Measurements from ENCODE around the gene IRF9.

Gene IRF9, protein sequence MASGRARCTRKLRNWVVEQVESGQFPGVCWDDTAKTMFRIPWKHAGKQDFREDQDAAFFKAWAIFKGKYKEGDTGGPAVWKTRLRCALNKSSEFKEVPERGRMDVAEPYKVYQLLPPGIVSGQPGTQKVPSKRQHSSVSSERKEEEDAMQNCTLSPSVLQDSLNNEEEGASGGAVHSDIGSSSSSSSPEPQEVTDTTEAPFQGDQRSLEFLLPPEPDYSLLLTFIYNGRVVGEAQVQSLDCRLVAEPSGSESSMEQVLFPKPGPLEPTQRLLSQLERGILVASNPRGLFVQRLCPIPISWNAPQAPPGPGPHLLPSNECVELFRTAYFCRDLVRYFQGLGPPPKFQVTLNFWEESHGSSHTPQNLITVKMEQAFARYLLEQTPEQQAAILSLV

DNA sequence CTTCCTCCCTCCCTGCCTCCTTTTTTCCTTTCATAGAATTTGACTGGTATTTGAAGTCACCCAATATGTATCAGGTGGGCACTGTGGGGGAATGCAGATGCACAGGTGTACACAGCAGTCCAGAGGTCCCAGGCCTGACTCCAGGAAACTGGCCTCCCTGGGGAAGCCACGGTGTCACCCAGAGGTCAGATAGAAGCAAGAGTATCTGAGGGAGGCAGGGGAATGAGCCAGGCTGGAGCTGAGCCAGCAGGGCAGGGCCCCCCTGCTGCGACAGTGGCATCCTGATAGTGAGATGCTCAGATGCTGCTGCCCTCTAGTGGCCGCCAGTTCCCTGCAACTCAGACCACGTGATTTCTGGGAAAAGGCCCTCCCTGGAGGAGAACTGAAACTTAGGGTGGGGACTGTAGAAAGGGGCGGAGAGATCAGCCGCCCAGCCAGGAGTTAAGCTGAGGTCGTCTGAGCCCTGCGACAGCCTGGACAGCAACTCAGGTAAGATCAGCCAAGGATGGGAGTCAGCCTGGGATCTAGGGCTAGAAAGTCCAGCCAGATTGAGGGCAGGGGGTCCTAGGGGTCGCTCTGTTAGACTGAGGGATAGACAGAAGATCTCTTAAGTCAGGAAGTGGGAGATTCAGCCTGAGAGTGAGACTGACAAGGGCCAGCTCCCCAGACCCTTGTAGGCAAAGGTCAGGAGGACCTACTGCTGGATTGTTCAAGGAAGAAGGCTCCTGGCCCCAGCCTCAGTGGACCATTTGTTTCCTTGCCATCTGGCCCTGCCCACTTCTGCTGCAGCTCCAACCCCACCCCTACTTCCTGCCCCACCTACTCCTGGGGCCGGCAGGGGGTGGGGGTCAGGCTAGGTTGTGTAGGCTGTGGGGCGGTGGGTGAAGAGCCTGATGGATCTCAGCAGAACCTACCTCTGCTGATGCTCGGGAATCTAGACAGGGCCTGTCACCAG lies at the start of gene IRF9:
Gene IRF9, plus strand, starts transcription at position 416 of the 955 bp plus-strand sequence. CDS start 880 bp downstream, outside the sequence.
- DNase-seq = peak; percentile 96 to 98 (median 97)

DNA sequence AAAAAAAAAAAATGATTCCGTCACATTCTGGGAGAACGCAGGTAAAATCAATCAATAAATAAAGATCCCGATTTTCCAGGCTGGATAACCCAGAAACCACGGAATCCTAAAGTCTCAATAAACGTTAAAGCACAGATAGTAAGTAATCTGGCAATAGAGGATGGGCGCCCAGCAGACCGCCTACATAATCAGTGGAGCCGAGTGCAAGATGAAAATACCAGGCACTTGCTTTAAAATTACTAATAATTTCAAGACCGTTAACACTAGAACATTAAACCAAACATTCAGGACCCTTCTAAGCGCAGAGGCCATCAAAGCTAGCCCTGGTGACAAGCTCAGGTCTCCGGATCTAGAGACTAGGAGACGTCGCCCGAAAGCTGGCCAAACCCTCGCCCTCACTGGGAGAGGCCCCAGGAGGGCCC lies 47.7 kb upstream of the IRF9 start:
- DNase-seq = peak in 1 of 4 experiments; percentile 47

DNA sequence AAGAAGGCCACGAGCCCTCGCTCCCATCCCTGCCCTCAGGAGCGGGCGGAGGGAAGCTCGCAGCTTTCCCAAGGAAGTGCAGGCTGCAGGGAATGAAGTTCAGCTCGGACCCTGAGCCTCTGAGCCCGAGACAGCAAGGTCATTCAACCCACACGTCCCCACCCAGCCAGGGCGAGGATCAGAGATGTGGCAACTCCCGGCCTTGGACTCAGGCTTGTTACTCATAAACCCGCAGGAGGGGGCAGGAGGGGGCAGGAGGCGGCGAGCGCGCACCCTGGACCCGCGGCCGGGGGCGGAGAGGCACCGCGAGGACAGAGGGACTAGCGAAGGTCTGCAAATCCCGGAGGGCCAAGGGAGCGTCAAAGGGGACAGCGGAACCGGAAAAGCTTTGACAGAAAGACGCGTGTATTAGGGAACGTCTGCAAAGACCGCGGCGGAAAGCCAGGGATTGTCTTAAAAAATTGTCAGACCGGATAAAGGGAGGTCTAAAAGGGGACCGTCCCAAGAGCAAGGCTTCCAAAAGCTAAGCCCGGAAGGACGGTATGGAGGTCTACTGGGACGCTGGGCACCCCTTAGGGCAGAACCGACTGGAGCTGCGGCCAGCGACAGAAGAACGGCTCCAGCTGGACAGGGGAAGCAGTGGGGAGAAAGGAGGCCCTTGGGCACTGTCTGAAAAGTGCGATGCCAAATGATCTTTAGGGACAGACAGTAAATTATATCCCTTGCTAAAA lies 47.1 kb upstream of the IRF9 start:
- DNase-seq = peak; percentile 57 to 72 (median 64)

DNA sequence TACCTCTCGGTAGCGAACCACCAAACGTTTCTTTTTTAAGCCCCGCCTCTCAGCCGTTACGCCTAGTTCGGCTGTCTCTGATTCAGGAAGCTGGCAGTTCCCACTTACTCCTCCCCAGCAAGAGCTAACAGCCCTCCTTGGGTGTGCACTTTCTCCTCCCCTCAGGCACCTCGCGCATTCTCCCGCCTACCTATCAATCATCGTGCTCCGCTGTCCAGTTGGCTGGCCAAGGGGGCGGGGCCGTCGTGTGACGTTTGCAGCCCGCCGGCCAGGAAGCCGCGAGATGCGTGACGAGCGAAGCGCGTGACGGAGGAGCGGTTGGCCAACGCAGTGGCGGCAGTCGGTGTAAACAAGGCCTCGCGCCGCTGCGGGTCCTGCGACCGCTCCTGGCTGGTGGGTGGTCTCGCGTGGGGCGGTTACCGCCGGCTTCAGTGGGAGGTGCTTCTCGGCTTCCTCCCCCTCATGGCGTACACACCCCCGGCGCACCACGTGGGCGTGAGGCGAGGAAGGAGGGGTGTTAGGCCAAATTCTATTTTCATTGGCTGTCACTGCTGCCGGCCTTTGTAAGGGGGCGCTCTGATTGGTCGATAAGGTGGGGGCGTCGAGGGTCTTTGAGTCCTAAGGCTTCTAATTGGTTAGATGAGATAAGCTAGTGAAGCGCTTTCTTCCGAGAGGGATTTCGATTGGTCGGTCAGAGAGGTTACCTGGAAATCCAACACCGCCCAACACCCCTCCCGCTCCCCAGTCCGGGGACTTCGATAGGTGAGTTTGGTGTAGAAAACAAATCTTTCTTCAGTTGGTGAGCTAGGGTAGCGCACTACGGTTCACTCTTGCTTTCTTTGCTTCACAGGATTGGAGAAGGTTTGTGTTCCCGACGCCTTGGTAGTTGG lies 46.3 kb upstream of the IRF9 start, which contains the start of the genes DCAF11 and NRL:
Gene DCAF11, plus strand, starts transcription at position 246 of the 890 bp plus-strand sequence. CDS start 818 bp downstream, outside the sequence.
Gene NRL, minus strand, starts transcription at position 418 of the 890 bp plus-strand sequence. CDS start 32,101 bp downstream, outside the sequence.
- DNase-seq = peak; percentile 97 to 99 (median 99)

DNA sequence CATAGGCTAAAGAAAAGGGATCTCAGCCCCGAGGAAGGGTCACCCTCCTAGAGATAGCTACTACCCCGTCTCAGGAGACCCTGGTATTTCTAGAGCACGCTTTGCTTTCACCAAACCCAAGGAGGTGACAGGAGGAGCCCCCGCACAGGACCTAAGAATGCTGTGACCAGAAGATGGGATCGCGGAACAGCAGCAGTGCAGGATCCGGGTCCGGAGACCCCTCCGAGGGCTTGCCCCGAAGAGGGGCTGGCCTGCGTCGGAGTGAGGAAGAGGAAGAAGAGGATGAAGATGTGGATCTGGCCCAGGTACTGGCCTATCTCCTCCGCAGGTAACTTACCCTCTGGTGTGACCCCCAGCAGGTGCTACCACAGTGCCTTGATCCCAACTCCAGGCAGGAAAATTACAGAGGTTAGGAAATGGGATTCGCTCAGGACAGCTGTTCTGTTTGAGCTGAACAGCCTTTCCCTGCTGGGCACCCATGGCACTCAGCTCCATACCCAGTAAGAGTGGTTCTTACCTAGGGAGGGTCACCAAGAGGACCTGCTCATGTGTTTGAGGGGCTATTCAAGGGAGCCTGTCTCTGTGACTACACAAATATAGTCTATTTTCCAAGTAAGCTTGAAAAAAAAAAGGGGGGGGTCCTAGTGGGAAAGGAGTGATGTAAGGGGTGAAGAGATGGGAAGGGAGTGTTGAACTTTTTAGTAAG lies 45.5 kb upstream of the IRF9 start:
- no peak for DNase-seq

DNA sequence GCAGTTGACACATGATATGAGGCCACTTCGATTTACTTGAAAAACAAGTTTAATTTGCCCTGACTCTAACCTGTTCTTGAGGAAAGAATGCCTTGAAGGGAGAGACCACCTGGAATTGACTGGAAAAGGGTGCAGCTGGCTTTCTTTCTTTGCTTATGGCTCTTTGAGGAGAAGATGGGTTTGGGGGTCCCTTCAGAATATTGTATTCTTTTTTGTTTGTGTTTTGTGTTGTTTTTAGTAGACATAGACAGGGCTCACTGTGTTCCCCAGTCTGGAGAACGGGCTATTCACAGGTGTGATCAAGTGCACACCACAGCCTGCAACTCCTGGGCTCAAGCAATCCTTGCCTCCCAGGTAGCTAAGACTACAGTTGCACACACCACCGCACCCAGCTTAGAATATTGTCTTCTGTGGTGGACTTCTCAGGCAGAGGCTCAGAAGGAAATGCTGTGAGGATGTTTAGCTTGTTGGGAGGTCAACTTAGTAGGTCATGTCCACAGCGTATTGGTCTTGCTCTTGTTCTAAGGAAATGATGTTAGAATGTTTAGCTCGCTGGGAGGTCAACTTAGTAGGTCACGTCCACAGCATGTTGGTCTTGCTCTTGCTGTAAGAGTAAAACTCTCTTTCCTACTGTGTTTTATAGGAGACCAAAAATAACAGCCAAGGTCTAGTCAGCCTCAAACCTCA lies 44.8 kb upstream of the IRF9 start:
- DNase-seq = no peak

DNA sequence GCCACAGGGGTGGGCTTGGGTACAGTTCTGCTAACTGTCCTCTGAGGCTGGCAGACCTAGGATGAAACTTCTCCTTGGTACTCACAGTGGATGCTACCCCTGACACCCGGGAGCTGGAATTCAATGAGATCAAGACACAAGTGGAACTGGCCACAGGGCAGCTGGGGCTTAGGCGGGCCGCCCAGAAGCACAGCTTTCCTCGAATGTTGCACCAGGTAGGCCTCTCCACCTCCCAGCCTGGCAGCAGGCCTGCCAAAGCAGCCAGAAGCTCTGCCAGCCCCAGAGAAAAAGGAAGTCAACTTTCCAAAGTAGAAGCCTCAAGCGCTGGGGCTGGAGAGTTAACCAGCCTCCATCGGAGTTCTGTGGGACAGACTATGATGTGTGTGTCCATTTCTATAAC lies 43.9 kb upstream of the IRF9 start:
- no peak for DNase-seq

DNA sequence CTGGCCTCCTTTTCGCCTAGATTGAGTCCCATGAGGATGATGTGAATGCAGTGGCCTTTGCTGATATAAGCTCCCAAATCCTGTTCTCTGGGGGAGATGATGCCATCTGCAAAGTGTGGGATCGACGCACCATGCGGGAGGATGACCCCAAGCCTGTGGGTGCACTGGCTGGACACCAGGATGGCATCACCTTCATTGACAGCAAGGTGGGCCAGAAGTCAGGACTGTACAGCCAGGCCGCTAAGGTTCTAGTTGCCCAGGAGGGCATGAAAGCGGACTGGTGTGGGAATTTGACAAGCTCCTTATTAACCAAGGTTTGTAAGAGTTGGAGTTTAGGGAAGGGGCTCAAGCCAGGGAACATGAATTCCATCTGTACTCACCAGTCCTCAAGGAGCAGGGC lies 41.4 kb upstream of the IRF9 start:
- DNase-seq = no peak

DNA sequence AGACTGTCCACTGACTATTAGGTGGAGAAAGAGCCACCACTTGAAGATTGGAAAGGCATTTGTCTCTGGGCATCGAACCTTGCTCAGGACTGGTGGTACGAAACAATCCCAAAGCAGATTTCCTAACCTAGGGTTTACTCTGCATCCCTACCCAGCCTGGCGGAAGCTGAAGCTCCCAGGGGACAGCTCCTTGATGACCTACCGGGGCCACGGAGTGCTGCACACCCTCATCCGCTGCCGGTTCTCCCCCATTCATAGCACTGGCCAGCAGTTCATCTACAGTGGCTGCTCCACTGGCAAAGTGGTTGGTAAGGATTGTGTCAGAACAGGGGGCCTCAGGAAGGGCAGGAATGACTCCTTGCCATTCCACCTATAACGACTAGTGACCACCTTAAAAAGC lies 39.9 kb upstream of the IRF9 start:
- no peak for DNase-seq

DNA sequence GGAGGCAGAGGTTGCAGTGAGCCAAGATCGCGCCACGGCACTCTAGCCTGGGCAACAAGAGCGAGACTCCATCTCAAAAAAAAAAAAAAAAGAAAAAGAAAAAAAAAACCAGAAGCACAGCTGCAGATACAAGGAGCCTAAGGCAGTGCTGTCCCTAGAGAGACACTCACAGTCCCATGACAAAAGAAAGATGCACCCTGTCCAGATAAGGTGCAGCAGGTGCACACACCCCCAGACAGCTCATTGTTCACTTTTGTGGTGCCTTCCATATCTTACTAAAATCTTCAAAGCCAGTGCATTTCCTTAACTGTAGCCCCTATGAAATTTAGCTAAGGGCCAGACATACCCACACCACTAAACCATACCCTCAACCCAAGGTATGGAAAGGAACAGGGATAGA lies 38.6 kb upstream of the IRF9 start:
- no peak for DNase-seq

DNA sequence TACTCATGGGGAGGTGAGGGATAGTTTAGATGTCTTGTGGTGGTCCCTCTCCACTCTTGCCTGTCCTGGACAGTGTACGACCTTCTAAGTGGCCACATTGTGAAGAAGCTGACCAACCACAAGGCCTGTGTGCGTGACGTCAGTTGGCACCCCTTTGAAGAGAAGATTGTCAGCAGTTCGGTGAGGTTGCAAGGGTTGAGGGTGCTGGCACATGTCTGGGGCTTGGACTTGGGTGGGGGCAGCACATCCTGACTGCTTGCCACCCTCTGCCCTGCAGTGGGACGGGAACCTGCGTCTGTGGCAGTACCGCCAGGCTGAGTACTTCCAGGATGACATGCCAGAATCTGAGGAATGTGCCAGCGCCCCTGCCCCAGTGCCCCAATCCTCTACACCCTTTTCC lies 38.2 kb upstream of the IRF9 start:
- no peak for DNase-seq

DNA sequence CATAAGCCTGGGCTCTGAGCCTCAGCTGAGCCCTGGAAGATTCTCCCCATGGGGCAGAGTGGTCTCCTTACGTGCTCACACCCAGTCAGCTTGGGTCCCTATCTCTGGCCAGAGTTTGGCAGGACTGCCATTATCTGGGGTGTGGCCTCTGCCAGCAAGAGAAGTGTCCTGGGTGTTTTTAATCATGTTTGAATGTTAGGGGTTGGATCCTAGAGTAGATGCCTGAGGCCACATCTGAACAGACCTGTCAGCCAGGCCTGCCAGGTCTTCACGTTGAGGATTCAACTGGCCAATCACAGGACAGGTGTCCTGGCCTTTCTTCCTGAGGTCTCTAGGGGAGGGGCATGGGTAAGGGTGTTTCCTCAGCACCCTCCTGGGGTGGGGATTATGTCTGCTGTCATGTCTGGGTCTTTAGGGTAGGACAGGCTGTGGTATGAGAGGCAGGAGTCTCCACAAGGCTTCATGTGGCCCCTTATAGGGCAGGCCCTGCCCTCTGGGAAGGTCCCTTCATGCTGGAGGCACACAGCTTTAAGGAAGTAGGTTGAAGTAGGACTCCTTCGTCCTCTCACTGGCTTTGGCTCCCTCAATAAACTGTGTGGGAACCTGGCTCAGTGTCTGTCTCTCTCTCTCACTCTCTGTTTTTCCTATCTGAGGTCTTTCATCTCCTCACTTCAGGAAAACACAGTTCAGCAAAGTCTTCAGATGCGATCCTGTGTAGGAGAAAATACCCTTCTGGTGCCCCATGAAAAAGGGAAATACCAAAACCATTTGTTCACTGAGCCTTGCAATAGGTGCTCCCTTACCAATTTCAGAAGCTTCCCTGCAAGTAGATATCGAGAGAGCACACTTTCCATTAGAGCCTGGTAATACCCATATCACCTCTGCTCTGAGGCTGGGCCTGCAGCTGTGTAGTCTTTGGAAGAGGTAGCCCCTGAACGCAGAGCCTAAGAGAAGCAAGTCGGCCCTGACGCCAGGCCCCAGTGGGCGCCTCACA lies 37.3 kb upstream of the IRF9 start:
- no peak for DNase-seq

DNA sequence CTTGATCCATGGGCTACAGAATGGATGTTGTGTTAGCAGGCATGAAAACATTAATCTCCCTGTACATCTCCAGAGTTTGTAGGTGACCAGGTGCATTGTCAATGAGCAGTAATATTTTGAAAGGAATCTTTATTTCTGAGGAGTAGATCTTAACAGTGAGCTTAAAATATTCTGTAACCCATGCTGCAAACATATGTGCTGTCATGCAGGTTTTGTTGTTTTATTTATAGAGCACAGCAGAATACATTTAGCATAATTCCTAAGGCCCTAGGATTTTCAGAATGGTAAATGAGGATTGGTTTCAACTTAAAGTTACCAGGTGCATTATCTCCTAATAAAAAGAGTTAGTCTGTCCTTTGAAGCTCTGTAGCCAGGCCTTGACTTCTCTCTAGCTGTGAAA lies 34.1 kb upstream of the IRF9 start:
- no peak for DNase-seq

DNA sequence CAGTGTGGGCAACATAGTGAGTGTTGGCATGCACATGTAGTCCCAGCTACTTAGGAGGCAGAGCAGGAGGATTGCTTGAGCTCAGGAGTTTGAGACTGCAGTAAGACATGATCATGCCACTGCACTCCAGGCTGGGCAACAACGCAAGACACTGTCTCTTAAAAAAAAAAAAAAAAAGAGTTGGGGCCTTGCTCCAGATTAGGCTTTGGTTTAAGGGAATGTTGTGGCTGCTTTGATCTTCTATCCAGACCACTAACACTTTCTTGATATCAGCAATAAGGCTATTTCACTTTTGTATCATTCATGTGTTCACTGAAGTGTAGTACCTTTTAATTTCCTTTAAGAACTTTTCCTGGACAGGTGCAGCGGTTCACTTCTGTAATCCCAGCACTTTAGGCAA lies 33.4 kb upstream of the IRF9 start:
- no peak for DNase-seq

DNA sequence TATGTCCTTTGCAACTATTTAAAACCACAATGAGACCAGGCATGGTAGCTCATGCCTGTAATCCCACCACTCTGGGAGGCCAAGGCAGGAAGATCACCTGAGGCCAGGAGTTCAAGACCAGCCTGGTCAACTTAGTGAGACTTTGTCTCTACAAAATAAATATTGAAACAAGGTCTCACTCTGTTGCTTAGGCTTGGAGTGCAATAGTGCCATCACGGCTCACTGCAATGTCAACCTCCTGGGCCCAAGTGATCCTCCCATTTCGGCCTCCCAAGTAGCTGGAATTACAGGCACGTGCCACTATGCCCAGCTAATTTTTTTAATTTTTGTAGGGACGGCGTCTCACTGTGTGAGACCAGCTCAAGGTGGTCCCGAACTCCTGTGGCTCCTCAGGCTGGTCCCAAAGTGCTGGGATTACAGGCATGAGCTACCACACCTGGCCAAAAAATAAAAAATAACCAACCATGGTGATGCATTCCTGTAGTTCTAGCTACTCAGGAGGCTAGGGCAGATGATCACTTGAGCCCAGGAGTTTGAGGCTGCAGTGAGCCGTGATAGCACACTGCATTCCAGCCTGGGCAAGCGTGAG lies 31.6 kb upstream of the IRF9 start:
- no peak for DNase-seq

DNA sequence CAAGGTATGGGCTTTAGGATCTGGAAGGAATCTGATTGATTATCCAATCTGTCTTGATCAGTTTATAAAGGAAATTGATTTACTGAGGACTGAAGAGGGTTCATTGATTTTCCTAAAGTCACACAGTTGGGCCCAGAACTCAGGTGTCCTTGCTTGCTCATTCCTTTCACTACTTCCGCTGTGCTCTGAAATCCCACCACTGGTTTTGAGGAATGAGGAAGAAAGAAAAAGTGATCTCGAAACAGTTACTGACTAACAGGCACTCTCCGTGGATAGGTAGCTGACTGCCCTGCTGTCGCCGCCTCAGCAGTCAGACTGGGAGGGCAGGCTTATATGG lies 30.7 kb upstream of the IRF9 start, which contains the start of gene FITM1:
Gene FITM1, plus strand, starts transcription at position 280 of the 337 bp plus-strand sequence. CDS start 905 bp downstream, outside the sequence.
- DNase-seq = no peak

DNA sequence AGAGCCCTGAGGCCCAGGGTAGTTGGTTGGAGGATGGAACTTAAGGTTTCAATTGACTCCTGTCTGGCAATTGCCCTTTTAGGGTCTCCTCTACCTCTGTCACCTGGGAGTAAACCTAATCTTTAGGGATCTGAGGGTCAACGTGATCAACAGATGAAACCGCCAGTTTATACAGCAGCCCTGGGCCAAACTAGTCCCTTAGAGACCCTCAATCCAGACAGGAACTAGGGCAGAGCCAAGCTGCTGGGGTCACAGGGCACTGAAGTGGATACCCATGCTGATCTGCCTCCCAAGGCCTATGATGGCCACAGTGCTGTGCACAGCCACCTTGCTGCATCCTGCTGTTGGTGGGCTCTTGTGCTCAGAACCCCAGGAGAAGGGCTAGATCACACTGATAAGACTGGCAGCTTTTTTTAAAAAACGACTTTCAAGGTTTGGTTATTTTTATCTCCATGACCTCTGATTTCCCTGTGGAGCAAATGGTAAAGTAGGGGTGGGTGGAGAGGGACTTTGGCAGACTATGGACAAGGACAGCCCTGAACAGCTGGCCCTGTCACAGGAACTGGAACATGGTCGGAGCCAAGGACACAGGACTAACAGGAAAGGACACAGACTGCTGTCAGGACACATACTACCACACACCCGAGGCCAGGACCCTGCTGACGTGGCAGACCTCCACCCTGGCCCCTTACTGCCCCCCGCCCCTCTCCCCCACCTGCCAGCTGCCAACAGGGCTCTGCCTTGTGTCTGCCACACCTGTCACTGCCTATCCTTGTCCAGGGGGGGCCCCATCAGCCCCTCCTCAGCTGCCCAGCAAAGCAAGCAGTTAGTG lies 30.1 kb upstream of the IRF9 start:
- no peak for DNase-seq

DNA sequence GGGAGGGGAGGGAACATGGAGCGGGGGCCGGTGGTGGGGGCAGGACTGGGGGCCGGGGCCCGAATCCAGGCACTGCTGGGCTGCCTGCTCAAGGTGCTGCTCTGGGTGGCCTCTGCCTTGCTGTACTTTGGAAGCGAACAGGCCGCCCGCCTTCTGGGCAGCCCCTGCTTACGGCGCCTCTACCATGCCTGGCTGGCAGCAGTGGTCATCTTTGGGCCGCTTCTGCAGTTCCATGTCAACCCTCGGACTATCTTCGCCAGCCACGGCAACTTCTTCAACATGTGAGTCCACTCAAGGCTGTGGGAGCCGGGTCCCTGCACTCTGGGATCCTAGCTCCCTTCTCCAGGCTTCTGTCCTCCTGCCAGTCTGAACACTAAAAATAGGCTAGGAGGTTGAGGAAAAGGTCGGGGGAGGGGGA lies 29.5 kb upstream of the IRF9 start:
- no peak for DNase-seq

Measured in activated naive CD4-positive, alpha-beta T cell (primary cell).